ENCODE measurements around the gene CSTF3.
"Not testable (repeated sequence)": the region's sequence is repeated elsewhere in the genome, so short reads cannot be mapped to it uniquely, and the experiment has no call there.

The CSTF3 gene

GRCh38 chr11:33072465-33072864 lies 88.8 kb downstream of the CSTF3 start:
- no peak for DNase-seq

- DNase-seq = no peak
Observed at GRCh38 chr11:33068611-33069340, 92.5 kb downstream of the CSTF3 start.

DNA sequence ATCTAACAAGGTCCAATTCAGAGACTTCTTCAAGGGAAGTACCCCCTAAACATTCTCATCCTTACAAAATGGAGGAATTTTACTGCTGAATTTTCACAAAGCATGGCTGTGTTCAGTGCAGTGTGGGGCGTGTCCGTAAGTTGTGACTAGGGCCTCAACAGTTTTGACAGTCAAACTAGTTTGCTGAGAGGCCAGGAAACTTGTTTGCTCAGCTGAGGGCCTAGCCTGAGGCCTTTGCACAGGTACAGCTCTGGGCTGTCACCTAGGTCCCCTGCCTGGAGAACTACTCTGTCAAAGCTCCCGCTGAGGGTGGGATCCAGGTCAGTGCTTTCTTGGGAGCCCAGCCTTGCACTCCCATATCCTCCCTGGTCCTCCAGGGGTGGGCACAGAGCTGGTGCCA lies 94.0 kb downstream of the CSTF3 start:
- DNase-seq = no peak

DNA sequence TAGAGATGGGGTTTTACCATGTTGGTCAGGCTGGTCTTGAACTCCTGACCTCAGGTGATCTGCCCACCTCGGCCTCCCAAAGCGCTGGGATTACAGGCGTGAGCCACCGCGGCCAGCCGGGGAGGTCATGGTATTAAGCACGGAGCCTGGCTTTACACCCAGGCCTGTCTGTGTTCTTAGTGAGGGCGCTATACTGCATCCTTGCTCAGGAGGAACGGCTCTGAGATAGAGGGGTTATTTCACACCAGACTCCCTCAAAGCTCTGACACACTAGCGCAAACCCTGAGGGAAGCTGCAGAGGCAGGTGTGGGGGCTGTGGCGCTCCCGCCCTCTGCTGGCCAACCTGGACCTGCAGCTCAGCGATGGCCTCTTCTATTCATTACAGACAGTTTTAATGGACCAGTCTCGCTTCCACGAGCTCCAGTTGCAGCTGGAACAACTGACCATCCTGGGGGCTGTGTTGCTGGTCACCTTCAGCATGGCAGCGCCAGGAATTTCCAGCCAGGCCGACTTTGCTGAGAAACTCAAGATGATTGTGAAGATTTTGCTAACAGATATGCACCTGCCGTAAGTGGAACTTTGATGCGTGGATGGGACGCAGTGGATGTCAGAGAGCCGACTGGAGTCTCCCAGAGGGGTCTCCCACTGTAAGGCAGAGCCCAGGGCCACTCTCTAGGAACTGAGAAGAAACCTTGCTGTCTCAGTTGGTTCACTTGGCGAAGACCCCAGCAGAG lies 95.7 kb downstream of the CSTF3 start:
- peak; percentile 57 for DNase-seq

GRCh38 chr11:33064866-33065265 lies 96.4 kb downstream of the CSTF3 start:
- no peak for DNase-seq

DNA sequence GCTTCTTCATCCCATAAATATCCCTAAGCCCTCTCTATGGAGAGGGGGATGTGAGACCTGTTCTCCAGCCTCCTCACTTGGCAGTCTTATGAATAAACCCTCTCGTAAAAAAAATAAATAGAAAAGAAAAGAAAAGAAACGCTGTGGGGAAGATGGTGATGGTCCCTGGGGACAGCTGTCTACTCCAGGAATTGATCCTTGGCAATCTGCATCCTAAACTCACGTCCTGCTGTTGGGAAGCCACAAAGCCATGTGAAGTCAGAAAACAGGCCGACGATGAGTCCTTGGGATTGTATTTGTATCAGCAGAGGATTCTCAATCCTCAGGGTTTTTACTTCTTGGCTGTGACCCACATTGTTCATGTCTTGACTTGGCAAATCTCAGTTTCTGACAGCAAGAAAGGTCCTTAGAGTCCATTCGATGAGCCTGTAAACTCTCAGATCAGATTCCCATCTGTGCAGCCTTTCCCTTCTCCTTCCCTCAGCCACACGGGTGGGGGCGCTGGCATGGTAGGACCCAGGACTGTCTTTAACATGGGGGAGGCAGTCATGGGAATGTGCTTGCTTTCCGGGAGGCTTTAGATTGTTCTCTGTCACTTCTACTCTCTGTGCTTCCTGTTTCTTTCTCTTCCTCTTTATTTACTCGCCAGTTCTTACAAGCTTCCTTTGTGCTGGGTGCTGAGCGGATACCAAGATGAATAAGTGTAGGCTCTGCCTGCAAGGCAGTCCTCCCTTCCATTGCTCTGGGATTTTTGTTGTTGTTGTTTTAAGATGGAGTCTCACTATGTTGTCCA lies 97.1 kb downstream of the CSTF3 start:
- DNase-seq = peak; percentile 29

DNA sequence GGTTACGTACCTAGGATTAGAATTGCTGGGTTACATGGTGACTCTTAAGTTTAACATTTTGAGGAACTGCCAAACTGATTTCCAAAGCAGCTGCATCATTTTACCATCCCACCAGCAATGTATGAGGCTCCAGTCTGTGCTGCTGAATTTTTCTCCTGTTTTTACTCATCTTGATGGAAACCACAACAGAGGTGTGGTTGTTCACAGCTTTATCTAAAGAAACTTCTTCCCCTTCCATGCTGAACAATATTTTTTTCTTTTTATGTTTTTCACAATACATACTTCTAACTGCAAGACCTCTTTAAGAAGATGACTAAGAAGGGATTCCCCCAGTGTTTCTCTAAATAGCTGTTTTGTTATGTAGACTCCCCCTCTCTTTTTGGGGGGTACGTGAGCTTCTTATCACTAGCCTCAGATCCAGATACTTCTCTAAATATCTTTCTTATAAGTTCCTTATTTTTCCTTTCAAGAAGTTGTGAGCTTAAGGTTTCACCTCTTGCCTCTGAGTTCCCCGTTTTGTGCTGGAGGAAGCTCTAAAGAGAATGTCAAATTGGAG lies 97.9 kb downstream of the CSTF3 start:
- DNase-seq = peak; percentile 36

- DNase-seq = peak; percentile 13
Observed at GRCh38 chr11:33062137-33062536, 99.1 kb downstream of the CSTF3 start.

GRCh38 chr11:33060271-33060670 lies 101.0 kb downstream of the CSTF3 start:
- no peak for DNase-seq

- no peak for DNase-seq
Observed at GRCh38 chr11:33059331-33060007, 101.8 kb downstream of the CSTF3 start.

GRCh38 chr11:33057284-33057683 lies 104.0 kb downstream of the CSTF3 start:
- DNase-seq = no peak

GRCh38 chr11:33055375-33055774 lies 105.9 kb downstream of the CSTF3 start:
- no peak for DNase-seq

- DNase-seq = no peak
Observed at GRCh38 chr11:33052231-33052630, 109.0 kb downstream of the CSTF3 start.

- not testable (repeated sequence) for DNase-seq
Observed at GRCh38 chr11:33049565-33050408, 111.5 kb downstream of the CSTF3 start.

DNA sequence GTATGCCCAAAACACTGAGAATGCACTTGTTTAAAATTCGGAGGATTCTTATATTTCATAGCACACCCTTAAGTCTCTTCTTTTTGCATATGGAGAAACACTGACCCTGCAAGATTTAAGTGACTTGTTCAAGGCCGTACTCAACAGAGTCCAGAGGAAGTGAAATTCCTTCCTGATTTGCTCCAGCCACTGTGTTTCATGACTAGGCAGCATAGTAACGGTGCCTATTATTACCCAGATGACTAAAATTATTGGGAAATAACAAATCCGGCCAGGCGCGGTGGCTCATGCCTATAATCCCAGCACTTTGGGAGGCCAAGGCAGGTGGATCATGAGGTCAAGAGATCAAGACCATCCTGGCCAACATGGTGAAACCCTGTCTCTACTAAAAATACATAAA lies 112.6 kb downstream of the CSTF3 start:
- not testable (repeated sequence) for DNase-seq

- DNase-seq = peak; percentile 42
Observed at GRCh38 chr11:33045551-33046255, 115.6 kb downstream of the CSTF3 start.

DNA sequence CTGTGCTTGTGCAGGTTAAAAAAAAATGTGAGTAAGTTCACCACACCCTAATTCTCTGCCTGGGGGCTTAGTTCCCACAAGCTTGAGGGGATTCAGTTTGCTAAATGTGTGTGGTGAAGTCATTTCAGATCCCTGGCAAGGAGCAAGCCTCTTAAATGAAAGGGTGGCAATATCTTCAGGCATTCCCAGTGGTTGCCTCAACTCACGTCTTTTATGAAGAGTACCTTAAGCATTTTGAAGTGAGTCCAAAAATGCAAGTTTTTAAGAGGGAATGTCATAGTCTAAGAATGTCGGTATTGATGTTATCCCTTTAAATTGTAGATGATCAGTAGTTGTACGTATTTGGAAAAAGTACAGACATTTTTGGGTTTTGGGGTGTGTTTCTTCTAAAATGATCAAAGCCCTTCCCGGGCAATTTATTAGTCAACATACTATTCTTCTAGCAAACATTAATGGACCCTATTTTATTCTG lies 117.0 kb downstream of the CSTF3 start:
- DNase-seq = no peak

- DNase-seq = no peak
Observed at GRCh38 chr11:33043221-33043830, 118.0 kb downstream of the CSTF3 start.

- no peak for DNase-seq
Observed at GRCh38 chr11:33040862-33041453, 120.3 kb downstream of the CSTF3 start.

Data from fibroblast of skin of scalp (primary cell).